Measurements from ENCODE around the gene CDC42.

DNA sequence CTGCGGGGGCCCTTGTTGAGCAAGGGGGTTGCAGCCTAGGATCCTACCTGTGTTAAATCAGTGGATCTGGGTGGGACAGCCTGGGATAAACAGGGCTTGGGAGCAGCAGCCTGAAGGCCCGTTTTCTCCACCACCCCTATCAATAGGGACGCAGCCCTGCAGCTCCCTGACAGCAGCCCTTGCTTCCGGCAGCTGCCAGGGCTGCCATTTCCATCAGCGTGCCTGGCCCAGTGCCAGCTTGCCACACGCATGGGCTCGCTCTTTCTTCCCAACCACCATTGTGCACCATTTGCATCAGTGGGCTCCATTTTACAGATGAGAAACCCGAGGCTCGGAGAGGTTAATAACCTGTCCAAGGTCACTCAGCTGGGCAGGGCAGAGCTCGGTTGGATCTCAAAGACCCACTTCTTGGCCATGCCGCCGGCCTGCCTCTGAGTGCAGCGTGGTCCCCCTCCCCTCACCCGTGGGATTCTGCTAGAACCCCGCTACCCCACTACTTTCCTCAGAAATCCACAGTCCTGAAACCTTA, 86.6 kb downstream of the CDC42 start:
- no peak for TF ChIP-seq GATA2 (IDR thresholded peaks at IDR 0.05; ENCODE audit: low read depth, low read length)
- TF ChIP-seq GATA3 (IDR thresholded peaks at IDR 0.05; ENCODE audit: low read depth, low read length), result no peak

All from SH-SY5Y (cell line).